Endodermal cell (in vitro differentiated cells): ENCODE data around the gene DSP. TPM values are rescaled to one million over a fixed set of nuclear protein-coding genes. Genes with fewer than 3 reads are reported as not detected.

ENCODE experiments used
- DNase-seq: peaks from one replicate; pipeline ENCODE4 v3.0.0-alpha.2; 2017
- H3K27ac ChIP-seq: 2 replicates; pipeline ENCODE4 v1.5.1; 2013; ENCODE audit warnings: mild to moderate bottlenecking, low read depth, low read length, moderate library complexity
- H3K27me3 ChIP-seq: 2 replicates; pipeline ENCODE4 v1.6.1; 2013; ENCODE audit warnings: mild to moderate bottlenecking, low read length, moderate library complexity; ENCODE audit not compliant: insufficient read depth, control insufficient read depth, poor library complexity, severe bottlenecking
- H3K36me3 ChIP-seq: 2 replicates; pipeline ENCODE4 v1.7.0; 2013; ENCODE audit warnings: mild to moderate bottlenecking, low read length, moderate library complexity; ENCODE audit not compliant: control insufficient read depth, insufficient read depth
- H3K4me1 ChIP-seq: one replicate; pipeline ENCODE4 v1.7.0; 2013; ENCODE audit warnings: low read length; ENCODE audit not compliant: control insufficient read depth, insufficient read depth
- H3K4me3 ChIP-seq: 2 replicates; pipeline ENCODE4 v1.5.1; 2013; ENCODE audit warnings: mild to moderate bottlenecking, low read length, moderate library complexity
- H3K9ac ChIP-seq: 2 replicates; pipeline ENCODE4 v1.6.1; 2013; ENCODE audit warnings: mild to moderate bottlenecking, low read length, moderate library complexity; ENCODE audit not compliant: poor library complexity, severe bottlenecking; ENCODE audit errors: extremely low read depth
- H3K9me3 ChIP-seq: 2 replicates; pipeline ENCODE4 v1.6.1; 2013; ENCODE audit warnings: mild to moderate bottlenecking, low read length, moderate library complexity; ENCODE audit not compliant: control insufficient read depth
- H3K27ac Mint-ChIP-seq: 2 replicates; pipeline ENCODE4 v1.8.0; 2020; ENCODE audit warnings: mixed read lengths
- H3K27me3 Mint-ChIP-seq: 2 replicates; pipeline ENCODE4 v1.8.0; 2021; ENCODE audit warnings: mild to moderate bottlenecking, mixed read lengths; ENCODE audit not compliant: insufficient read depth
- H3K36me3 Mint-ChIP-seq: 2 replicates; pipeline ENCODE4 v1.8.0; 2020; ENCODE audit warnings: low read depth, mixed read lengths
- H3K4me1 Mint-ChIP-seq: 2 replicates; pipeline ENCODE4 v1.8.0; 2020; ENCODE audit warnings: mixed read lengths
- H3K4me3 Mint-ChIP-seq: 2 replicates; pipeline ENCODE4 v1.8.0; 2020; ENCODE audit warnings: mild to moderate bottlenecking, moderate library complexity, mixed read lengths
- H3K9me3 Mint-ChIP-seq: 2 replicates; pipeline ENCODE4 v1.8.0; 2020; ENCODE audit warnings: mild to moderate bottlenecking, mixed read lengths
- CTCF ChIP-seq: fragments of 200-600 bp; sonication (generic); conservative IDR thresholded peaks from 2 replicates; pipeline ENCODE4 v1.5.0; 2021; ENCODE audit warnings: antibody characterized with exemption, mild to moderate bottlenecking
- WGBS, 2 experiments: methylation state at CpG; one replicate each; pipeline versions ENCODE4 v1.1.5 to v1.1.7; 2013; ENCODE audit warnings: missing lambda C conversion rate in 2 of 2, mixed read lengths in 1 of 2; ENCODE audit not compliant: insufficient coverage in 1 of 2, insufficient read length in 1 of 2; 5-methylcytosine and 5-hydroxymethylcytosine counted together
- total RNA-seq, 2 donors: library from RNA; stranded (reverse); fragmentation: NEBNext Ultra II Directional in 1 of 2; extraction: Animal tissue kit (Norgen Biotek cat#: 25700) in 1 of 2; gene quantifications; 2 replicates in 1 of 2; 3 replicates in 1 of 2; pipeline ENCODE4 v1.2.1, GENCODE V29; 2021

DSP gene
- total RNA-seq, 2 donors from 2014 or later: 123 to 152 TPM

GRCh38 chr6:7629321-7629720, 87.8 kb downstream of the DSP start:
- Histone ChIP-seq H3K9me3 (no peaks in the 10 kb centered on the region), H3K4me3 (no peak overlapping the region), H3K36me3 (no peaks in the 10 kb centered on the region), H3K9ac (no peak overlapping the region), H3K4me1 (no peaks in the 10 kb centered on the region), H3K27me3 (no peaks in the 10 kb centered on the region), H3K27ac (no peak overlapping the region)
- Mint-ChIP-seq H3K27me3 (peaks cover 4% of the 10 kb centered on the region), H3K36me3 (no peaks in the 10 kb centered on the region), H3K4me3 (no peak overlapping the region), H3K4me1 (peaks cover 5% of the 10 kb centered on the region), H3K9me3 (no peaks in the 10 kb centered on the region), H3K27ac (no peak overlapping the region)
- no peak for DNase-seq
- TF ChIP-seq CTCF: no peak
- WGBS, 2 experiments: 63% methylated on average over 2 of the region's 2 CpGs; no CpG with 5 or more reads in 1 of the 2 experiments

GRCh38 chr6:7630792-7631191, 89.3 kb downstream of the DSP start:
- WGBS, 2 experiments: 77 to 88% methylated on average over 4 to 5 of the region's 5 CpGs
- H3K9me3 ChIP-seq: no peaks in the 10 kb centered on the region
- Mint-ChIP-seq H3K9me3 (no peaks in the 10 kb centered on the region), H3K27me3 (peaks cover 4% of the 10 kb centered on the region), H3K4me3 (no peak overlapping the region), H3K36me3 (no peaks in the 10 kb centered on the region), H3K4me1 (no peaks in the 10 kb centered on the region), H3K27ac (no peak overlapping the region)
- H3K27ac ChIP-seq: no peak overlapping the region
- peak; percentile 64 for DNase-seq
- H3K36me3 ChIP-seq: no peaks in the 10 kb centered on the region
- no peaks in the 10 kb centered on the region for H3K27me3 ChIP-seq
- no peak overlapping the region for H3K4me3 ChIP-seq
- H3K4me1 ChIP-seq: no peaks in the 10 kb centered on the region
- H3K9ac ChIP-seq: no peak overlapping the region
- TF ChIP-seq CTCF: peak; percentile 23

- Mint-ChIP-seq H3K27me3 (peaks cover 4% of the 10 kb centered on the region), H3K4me1 (no peaks in the 10 kb centered on the region), H3K4me3 (no peak overlapping the region), H3K27ac (no peak overlapping the region), H3K9me3 (no peaks in the 10 kb centered on the region), H3K36me3 (no peaks in the 10 kb centered on the region)
- Histone ChIP-seq H3K27me3 (no peaks in the 10 kb centered on the region), H3K4me1 (no peaks in the 10 kb centered on the region), H3K9me3 (no peaks in the 10 kb centered on the region), H3K27ac (no peak overlapping the region), H3K36me3 (no peaks in the 10 kb centered on the region), H3K9ac (no peak overlapping the region), H3K4me3 (no peak overlapping the region)
- no peak for DNase-seq
- WGBS, 2 experiments: 93 to 100% methylated on average over 5 of the region's 5 CpGs
- no peak for TF ChIP-seq CTCF
These were observed 90.0 kb downstream of the DSP start for GRCh38 chr6:7631466-7631865.
